ENCODE measurements around the gene SLC27A1.

SLC27A1 gene

GRCh38 chr19:17541184-17541759 is 70.9 kb downstream of the SLC27A1 start:
- no peak for TF ChIP-seq CTCF (IDR thresholded peaks at IDR 0.05; ENCODE audit: unreplicated experiment in 3 of 3)
- H3K27me3 Mint-ChIP-seq (ENCODE audit: low read depth) = peaks cover 43% of the 10 kb centered on the region
- H3K27ac Mint-ChIP-seq = no peak overlapping the region
- no peaks in the 10 kb centered on the region for H3K9me3 Mint-ChIP-seq
- H3K4me1 Mint-ChIP-seq = peaks cover 10% of the 10 kb centered on the region
- no peaks in the 10 kb centered on the region for H3K36me3 Mint-ChIP-seq (ENCODE audit: low read depth)
- H3K4me3 Mint-ChIP-seq = peak overlapping the region; percentile 63 to 74 (median 65)

- H3K4me3 Mint-ChIP-seq = no peak overlapping the region
- H3K36me3 Mint-ChIP-seq (ENCODE audit: low read depth) = no peaks in the 10 kb centered on the region
- no peak for TF ChIP-seq CTCF (IDR thresholded peaks at IDR 0.05; ENCODE audit: unreplicated experiment in 3 of 3)
- H3K9me3 Mint-ChIP-seq = no peaks in the 10 kb centered on the region
- peaks cover 42% of the 10 kb centered on the region for H3K27me3 Mint-ChIP-seq (ENCODE audit: low read depth)
- H3K4me1 Mint-ChIP-seq = peaks cover 10% of the 10 kb centered on the region
- no peak overlapping the region for H3K27ac Mint-ChIP-seq
Observed at GRCh38 chr19:17542042-17542441, 71.7 kb downstream of the SLC27A1 start.

- H3K36me3 Mint-ChIP-seq (ENCODE audit: low read depth) = no peaks in the 10 kb centered on the region
- no peak overlapping the region for H3K27ac Mint-ChIP-seq
- no peak overlapping the region for H3K4me3 Mint-ChIP-seq
- H3K9me3 Mint-ChIP-seq = no peaks in the 10 kb centered on the region
- no peak for TF ChIP-seq CTCF (IDR thresholded peaks at IDR 0.05; ENCODE audit: unreplicated experiment in 3 of 3)
- H3K27me3 Mint-ChIP-seq (ENCODE audit: low read depth) = peaks cover 38% of the 10 kb centered on the region
- H3K4me1 Mint-ChIP-seq = peaks cover 10% of the 10 kb centered on the region
Observed at GRCh38 chr19:17542793-17543582, 72.7 kb downstream of the SLC27A1 start.

GRCh38 chr19:17543986-17544385 is 73.7 kb downstream of the SLC27A1 start:
- peaks cover 28% of the 10 kb centered on the region for H3K27me3 Mint-ChIP-seq (ENCODE audit: low read depth)
- no peak for TF ChIP-seq CTCF (IDR thresholded peaks at IDR 0.05; ENCODE audit: unreplicated experiment in 3 of 3)
- H3K4me1 Mint-ChIP-seq = peaks cover 5% of the 10 kb centered on the region
- H3K36me3 Mint-ChIP-seq (ENCODE audit: low read depth) = no peaks in the 10 kb centered on the region
- H3K27ac Mint-ChIP-seq = no peak overlapping the region
- H3K9me3 Mint-ChIP-seq = no peaks in the 10 kb centered on the region
- no peak overlapping the region for H3K4me3 Mint-ChIP-seq

GRCh38 chr19:17544418-17544817 is 74.1 kb downstream of the SLC27A1 start:
- Mint-ChIP-seq H3K27ac (no peak overlapping the region), H3K4me1 (peaks cover 5% of the 10 kb centered on the region), H3K36me3 (ENCODE audit: low read depth) (no peaks in the 10 kb centered on the region), H3K9me3 (no peaks in the 10 kb centered on the region), H3K27me3 (ENCODE audit: low read depth) (peaks cover 27% of the 10 kb centered on the region), H3K4me3 (no peak overlapping the region)
- TF ChIP-seq CTCF (IDR thresholded peaks at IDR 0.05; ENCODE audit: unreplicated experiment in 3 of 3) = no peak

GRCh38 chr19:17548145-17548544 is 77.8 kb downstream of the SLC27A1 start:
- no peak overlapping the region for H3K4me3 Mint-ChIP-seq
- H3K9me3 Mint-ChIP-seq = peaks cover under 1% of the 10 kb centered on the region
- H3K27ac Mint-ChIP-seq = no peak overlapping the region
- peaks cover 7% of the 10 kb centered on the region for H3K4me1 Mint-ChIP-seq
- no peak for TF ChIP-seq CTCF (IDR thresholded peaks at IDR 0.05; ENCODE audit: unreplicated experiment in 3 of 3)
- no peaks in the 10 kb centered on the region for H3K36me3 Mint-ChIP-seq (ENCODE audit: low read depth)
- peaks cover 16% of the 10 kb centered on the region for H3K27me3 Mint-ChIP-seq (ENCODE audit: low read depth)
